DOHH2 (cell line): Measurements from ENCODE around the gene DCAF8.

Experiments
- EZH2phosphoT487 ChIP-seq: fragments of 200-600 bp; sonication (generic); IDR thresholded peaks from 2 replicates; pipeline ENCODE4 v1.6.1; 2017; ENCODE audit warnings: borderline replicate concordance, mild to moderate bottlenecking, antibody characterized with exemption, low read length, moderate library complexity, mixed read lengths
- TF ChIP-seq, protein P1 (sequence below): fragments of 200-600 bp; sonication (generic); IDR thresholded peaks from one replicate; pipeline ENCODE4 v1.5.1; 2014; ENCODE audit warnings: antibody characterized with exemption, mild to moderate bottlenecking, low read depth, low read length; ENCODE audit not compliant: poor library complexity, severe bottlenecking

DNA sequence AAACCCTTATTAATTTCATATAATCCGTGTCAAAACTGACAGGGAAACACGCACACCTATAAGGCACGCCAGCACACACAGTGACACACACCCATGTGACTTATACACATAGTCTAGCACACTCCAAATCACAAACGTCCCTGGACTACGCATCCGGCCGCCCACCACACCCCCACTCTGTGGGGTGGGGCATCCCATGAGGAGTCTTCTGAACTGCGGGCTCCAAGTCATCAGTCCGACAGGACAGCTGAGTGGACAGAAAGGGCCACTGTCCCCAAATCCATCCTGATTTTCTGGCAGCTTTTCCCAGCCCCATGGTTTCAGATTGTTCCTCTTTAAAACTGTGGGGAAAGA is 56.3 kb downstream of the DCAF8 start:
- TF ChIP-seq, protein P1, sequence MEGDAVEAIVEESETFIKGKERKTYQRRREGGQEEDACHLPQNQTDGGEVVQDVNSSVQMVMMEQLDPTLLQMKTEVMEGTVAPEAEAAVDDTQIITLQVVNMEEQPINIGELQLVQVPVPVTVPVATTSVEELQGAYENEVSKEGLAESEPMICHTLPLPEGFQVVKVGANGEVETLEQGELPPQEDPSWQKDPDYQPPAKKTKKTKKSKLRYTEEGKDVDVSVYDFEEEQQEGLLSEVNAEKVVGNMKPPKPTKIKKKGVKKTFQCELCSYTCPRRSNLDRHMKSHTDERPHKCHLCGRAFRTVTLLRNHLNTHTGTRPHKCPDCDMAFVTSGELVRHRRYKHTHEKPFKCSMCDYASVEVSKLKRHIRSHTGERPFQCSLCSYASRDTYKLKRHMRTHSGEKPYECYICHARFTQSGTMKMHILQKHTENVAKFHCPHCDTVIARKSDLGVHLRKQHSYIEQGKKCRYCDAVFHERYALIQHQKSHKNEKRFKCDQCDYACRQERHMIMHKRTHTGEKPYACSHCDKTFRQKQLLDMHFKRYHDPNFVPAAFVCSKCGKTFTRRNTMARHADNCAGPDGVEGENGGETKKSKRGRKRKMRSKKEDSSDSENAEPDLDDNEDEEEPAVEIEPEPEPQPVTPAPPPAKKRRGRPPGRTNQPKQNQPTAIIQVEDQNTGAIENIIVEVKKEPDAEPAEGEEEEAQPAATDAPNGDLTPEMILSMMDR = no peak
- TF ChIP-seq EZH2phosphoT487 = no peak
